Measurements from ENCODE around the gene SORBS1. TPM values are rescaled to one million over a fixed set of nuclear protein-coding genes. Genes with fewer than 3 reads are reported as not detected.

The SORBS1 gene
- total and polyA plus RNA-seq, 9 of the 15 experiments (the other 6 are each of a cell fraction or from before 2014, with no cell fraction given), result 2.0 to 13.3 (median 6.5) TPM

- POLR2A ChIA-PET, result interaction anchor here (0.9 kb wide), 1 partner anchor 12 kb away, joined by 3 read pairs; no protein-coding TSS in a partner anchor
- in situ Hi-C loops (cut with MboI) (no loop called here), intact Hi-C loops (cut with micrococcal nuclease) (no loop called here)
- Histone ChIP-seq H3K9ac (ENCODE audit: insufficient read depth in 1 of 2, low read depth in 2 of 2, low read length in 2 of 2) (no peak overlapping the region), H3K4me3 (no peak overlapping the region), H2AFZ (ENCODE audit: low read depth, low read length) (no peak overlapping the region), H4K20me1 (replicated peaks; ENCODE audit: control insufficient read depth, insufficient read depth, low read length) (no peaks in the 10 kb centered on the region; the same call in 1 of the 2 replicates), H3K27ac (ENCODE audit: extremely low read depth, low read depth, low read length) (no peak overlapping the region), H3K79me2 (ENCODE audit: control insufficient read depth, insufficient read depth, low read length) (no peaks in the 10 kb centered on the region; the same call in 2 of the 3 replicates), H3K27me3 (ENCODE audit: control insufficient read depth in 2 of 2, insufficient read depth in 2 of 2, low read length in 2 of 2) (no peaks in the 10 kb centered on the region), H3K4me1 (replicated peaks in 1 of 2; ENCODE audit: control insufficient read depth in 2 of 2, insufficient read depth in 2 of 2, low read length in 2 of 2) (peaks cover 14 to 43% of the 10 kb centered on the region in 2 experiments), H3K9me1 (ENCODE audit: control insufficient read depth, insufficient read depth, low read length) (no peaks in the 10 kb centered on the region), H3K4me2 (ENCODE audit: insufficient read depth, low read length) (no peak overlapping the region), H3K36me3 (ENCODE audit: control insufficient read depth, insufficient read depth, low read length) (no peaks in the 10 kb centered on the region), H3K9me3 (replicated peaks; ENCODE audit: control insufficient read depth, insufficient read depth, low read depth, low read length) (no peaks in the 10 kb centered on the region)
- FAIRE-seq, result no peak
- no peak for DNase-seq (ENCODE audit: extremely low read depth in 1 of 4, low spot score in 3 of 4)
- no peak for TF ChIP-seq CBX2 (IDR thresholded peaks at IDR 0.05; ENCODE audit: insufficient read depth, low read length, poor library complexity, severe bottlenecking)
- TF ChIP-seq, protein P1, sequence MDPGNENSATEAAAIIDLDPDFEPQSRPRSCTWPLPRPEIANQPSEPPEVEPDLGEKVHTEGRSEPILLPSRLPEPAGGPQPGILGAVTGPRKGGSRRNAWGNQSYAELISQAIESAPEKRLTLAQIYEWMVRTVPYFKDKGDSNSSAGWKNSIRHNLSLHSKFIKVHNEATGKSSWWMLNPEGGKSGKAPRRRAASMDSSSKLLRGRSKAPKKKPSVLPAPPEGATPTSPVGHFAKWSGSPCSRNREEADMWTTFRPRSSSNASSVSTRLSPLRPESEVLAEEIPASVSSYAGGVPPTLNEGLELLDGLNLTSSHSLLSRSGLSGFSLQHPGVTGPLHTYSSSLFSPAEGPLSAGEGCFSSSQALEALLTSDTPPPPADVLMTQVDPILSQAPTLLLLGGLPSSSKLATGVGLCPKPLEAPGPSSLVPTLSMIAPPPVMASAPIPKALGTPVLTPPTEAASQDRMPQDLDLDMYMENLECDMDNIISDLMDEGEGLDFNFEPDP (CRISPR knock-in tag; IDR thresholded peaks at IDR 0.05), result no peak
- no peak for TF ChIP-seq MCM2 (IDR thresholded peaks at IDR 0.05; ENCODE audit: low read depth)
- no peak for TF ChIP-seq ZNF324 (CRISPR knock-in tag; IDR thresholded peaks at IDR 0.05)
- no peak for TF ChIP-seq NCOA2 (IDR thresholded peaks at IDR 0.05; ENCODE audit: partially characterized antibody in 2 of 2)
- CTCF ChIA-PET (ENCODE audit: low intra/inter-chr PET ratio), result no interaction called here
- 75% methylated on average over 2 of the region's 2 CpGs for WGBS (ENCODE audit: insufficient coverage, low coverage, missing lambda C conversion rate)
- ATAC-seq, result no peak
- BruUV-seq (replicated peaks), result no TSS peak
Observed at GRCh38 chr10:95513941-95514392, 47.2 kb downstream of the SORBS1 start.
